ENCODE results near the gene MAP3K2. TPM values are rescaled to one million over a fixed set of nuclear protein-coding genes. Genes with fewer than 3 reads are reported as not detected.

The MAP3K2 gene
- total and polyA plus RNA-seq, 2 of the 4 experiments (the other 2 are of a cell fraction), result 6.2 to 30.8 TPM

DNA sequence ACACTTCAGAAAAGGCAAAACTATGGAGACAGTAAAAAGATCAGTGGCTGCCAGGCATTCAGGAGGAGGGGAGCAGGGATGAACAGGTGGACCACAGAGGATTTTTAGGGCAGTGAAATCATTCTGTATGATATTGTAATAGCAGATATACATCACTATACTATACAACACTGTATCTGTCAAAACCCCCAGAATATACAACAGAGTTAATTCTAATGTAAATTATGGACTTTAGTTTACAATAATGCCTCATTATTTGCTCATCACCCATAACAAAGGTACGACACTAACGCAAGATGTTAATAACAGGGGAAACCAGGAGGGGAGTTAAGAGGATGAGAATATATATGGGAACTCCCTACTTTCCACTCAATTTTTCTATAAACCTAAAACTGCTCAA is 28.8 kb downstream of the MAP3K2 start:
- Histone ChIP-seq H2AFZ (replicated peaks; ENCODE audit: low read length, poor library complexity) (no peak overlapping the region), H3K4me2 (ENCODE audit: low read depth, low read length) (no peak overlapping the region), H2AK5ac (ENCODE audit: low read depth, low read length) (no peak overlapping the region), H3K4me1 (ENCODE audit: control insufficient read depth, insufficient read depth, low read length) (peaks cover 4% of the 10 kb centered on the region), H3K79me1 (ENCODE audit: low read depth in 1 of 2, low read length in 2 of 2) (peaks cover 28 to 52% of the 10 kb centered on the region in 2 experiments), H2AK9ac (replicated peaks; ENCODE audit: low read depth, low read length, poor library complexity) (no peak overlapping the region), H3K27me3 (ENCODE audit: control insufficient read depth, insufficient read depth, low read length) (no peaks in the 10 kb centered on the region), H4K8ac (ENCODE audit: low read depth in 2 of 2, low read length in 2 of 2) (no peak overlapping the region), H3K9me1 (ENCODE audit: insufficient read depth, low read length) (no peaks in the 10 kb centered on the region; the same call in 1 of the 2 replicates), H3K18ac (ENCODE audit: low read depth, low read length) (no peak overlapping the region), H2BK15ac (ENCODE audit: low read depth, low read length) (no peak overlapping the region), H3K23ac (ENCODE audit: low read depth, low read length) (no peak overlapping the region), H4K91ac (ENCODE audit: insufficient read depth, low read depth, low read length) (no peak overlapping the region), H2BK120ac (ENCODE audit: low read depth, low read length) (no peak overlapping the region), H3K27ac (ENCODE audit: insufficient read depth, low read length) (no peak overlapping the region), H2BK5ac (ENCODE audit: low read depth, low read length, poor library complexity, severe bottlenecking) (no peak overlapping the region), H4K5ac (ENCODE audit: low read depth, low read length) (no peak overlapping the region), H3K9me3 (ENCODE audit: control insufficient read depth, insufficient read depth, low read length) (no peaks in the 10 kb centered on the region), H3K4ac (ENCODE audit: low read depth, low read length) (no peak overlapping the region), H3K4me3 (ENCODE audit: insufficient read depth, low read depth, low read length) (no peak overlapping the region), H3K9ac (ENCODE audit: low read depth, low read length) (no peak overlapping the region), H4K20me1 (ENCODE audit: insufficient read depth, low read length) (peaks cover 63% of the 10 kb centered on the region), H2BK20ac (ENCODE audit: low read depth, low read length) (no peak overlapping the region), H3K14ac (replicated peaks; ENCODE audit: low read depth, low read length) (no peak overlapping the region), H3K36me3 (ENCODE audit: control insufficient read depth, insufficient read depth, low read length) (no peaks in the 10 kb centered on the region), H3K56ac (ENCODE audit: extremely low read depth, insufficient read depth, low read length) (no peak overlapping the region)
- no peak for TF ChIP-seq BHLHE40 (IDR thresholded peaks at IDR 0.05; ENCODE audit: low read depth, low read length)
- TF ChIP-seq RFX5 (IDR thresholded peaks at IDR 0.05; ENCODE audit: low read depth, low read length), result no peak
- dilution Hi-C loops (cut with HindIII; ENCODE audit: low sequenced_read_pairs, unreplicated experiment) (no loop called here), in situ Hi-C loops (cut with MboI; ENCODE audit: low sequenced_read_pairs) (no loop called here), intact Hi-C loops (cut with micrococcal nuclease) (no loop called here)
- no TSS peak for BruUV-seq (replicated peaks)
- DNase-seq (no peak), ATAC-seq (ENCODE audit: low read depth) (no peak)
- ChIA-PET CTCF (no interaction called here), POLR2A (ENCODE audit: unreplicated experiment) (no interaction called here)
- no CpG with 5 or more reads among the region's 2 CpGs for WGBS, 2 experiments (ENCODE audit: extremely low coverage in 2 of 2, insufficient read length in 1 of 2)
